Activated B cell treated with CpG ODN at 0.5 μM for 24 hours (primary cell): ENCODE measurements around the gene TGM1. TPM values are rescaled to one million over a fixed set of nuclear protein-coding genes. Genes with fewer than 3 reads are reported as not detected.

Source experiments
- ATAC-seq: fragments of 200-7000 bp; cut with Tn5 transposase; one replicate; pipeline ENCODE4 v1.10.0; 2021; ENCODE audit warnings: low read depth, mild to moderate bottlenecking, moderate library complexity
- CTCF ChIA-PET: fragments of 350-600 bp; sonication (Branson Sonifier 250); formaldehyde crosslinking; loops from one replicate; lab custom pipeline; 2021; ENCODE audit warnings: antibody characterized with exemption; lab: Charles Lee
- POLR2A ChIA-PET: fragments of 350-600 bp; sonication (Branson Sonifier 250); formaldehyde crosslinking; loops from one replicate; lab custom pipeline; 2021; ENCODE audit warnings: antibody characterized with exemption; lab: Charles Lee
- DNase-seq: peaks from one replicate; pipeline ENCODE4 v3.0.0; 2022
- H3K27ac Mint-ChIP-seq: one replicate; pipeline ENCODE4 v1.8.0; 2020; ENCODE audit warnings: mixed read lengths
- H3K27me3 Mint-ChIP-seq: one replicate; pipeline ENCODE4 v1.8.0; 2021; ENCODE audit warnings: mixed read lengths
- H3K36me3 Mint-ChIP-seq: one replicate; pipeline ENCODE4 v1.8.0; 2021; ENCODE audit warnings: low read depth, mixed read lengths
- H3K4me1 Mint-ChIP-seq: one replicate; pipeline ENCODE4 v1.8.0; 2021; ENCODE audit warnings: mixed read lengths
- H3K4me3 Mint-ChIP-seq: one replicate; pipeline ENCODE4 v1.8.0; 2020; ENCODE audit warnings: mild to moderate bottlenecking, mixed read lengths
- H3K9me3 Mint-ChIP-seq: one replicate; pipeline ENCODE4 v1.8.0; 2020; ENCODE audit warnings: mixed read lengths
- CTCF ChIP-seq: fragments of 200-600 bp; IDR thresholded peaks from one replicate; pipeline ENCODE4 v1.8.0; 2022; ENCODE audit warnings: antibody characterized with exemption, mild to moderate bottlenecking
- intact Hi-C: fragments of 100-400 bp; cut with micrococcal nuclease; formaldehyde crosslinking; loops from one replicate; pipeline ENCODE4 v1.15.1; 2024
- total RNA-seq: library from RNA; stranded (reverse); gene quantifications from 2 replicates; pipeline ENCODE4 v1.2.3, GENCODE V29; 2022

Gene TGM1
- total RNA-seq, 1 donor from 2014 or later: 6.5 TPM

- Mint-ChIP-seq H3K9me3 (no peaks in the 10 kb centered on the region), H3K4me1 (peaks cover 43% of the 10 kb centered on the region), H3K27me3 (no peaks in the 10 kb centered on the region), H3K27ac (no peak overlapping the region), H3K4me3 (no peak overlapping the region), H3K36me3 (peaks cover 13% of the 10 kb centered on the region)
- intact Hi-C loops: no loop called here
- no peak for TF ChIP-seq CTCF
- ChIA-PET CTCF (no interaction called here), POLR2A (interaction anchor here (0.7 to 0.9 kb wide), 2 partner anchors 43 to 146 kb away, joined by 3 to 4 read pairs; partner anchors contain the start of gene TINF2)
- ATAC-seq (no peak), DNase-seq (no peak)
Measured at GRCh38 chr14:24285351-24285750, 22.4 kb upstream of the TGM1 start.

GRCh38 chr14:24284501-24285035 is 21.6 kb upstream of the TGM1 start:
- Mint-ChIP-seq H3K9me3 (no peaks in the 10 kb centered on the region), H3K4me3 (no peak overlapping the region), H3K27me3 (no peaks in the 10 kb centered on the region), H3K4me1 (peaks cover 43% of the 10 kb centered on the region), H3K36me3 (peaks cover 6% of the 10 kb centered on the region), H3K27ac (no peak overlapping the region)
- DNase-seq: no peak
- intact Hi-C loops: no loop called here
- no peak for ATAC-seq
- ChIA-PET POLR2A (interaction anchor here (2.3 kb wide), 1 partner anchor 42 kb away, joined by 8 read pairs; the partner anchor contains the start of gene TINF2), CTCF (no interaction called here)
- no peak for TF ChIP-seq CTCF

- POLR2A ChIA-PET: interaction anchor here (2.3 kb wide), 1 partner anchor 41 kb away, joined by 8 read pairs; the partner anchor contains the start of gene TINF2
- Mint-ChIP-seq H3K27ac (no peak overlapping the region), H3K36me3 (peaks cover 2% of the 10 kb centered on the region), H3K4me1 (peaks cover 44% of the 10 kb centered on the region), H3K4me3 (no peak overlapping the region), H3K27me3 (no peaks in the 10 kb centered on the region), H3K9me3 (no peaks in the 10 kb centered on the region)
- TF ChIP-seq CTCF: no peak
- ATAC-seq (no peak), DNase-seq (no peak)
- intact Hi-C loops: no loop called here
- CTCF ChIA-PET: interaction anchor here (0.9 to 5.4 kb wide), 2 partner anchors 12 to 25 kb away, joined by 3 to 31 read pairs; partner anchors contain the start of genes CIDEB, LTB4R, LTB4R2 and RABGGTA
Measured at GRCh38 chr14:24283796-24284460, 21.0 kb upstream of the TGM1 start.

GRCh38 chr14:24282736-24283135 is 19.8 kb upstream of the TGM1 start:
- Mint-ChIP-seq H3K27ac (no peak overlapping the region), H3K36me3 (no peaks in the 10 kb centered on the region), H3K4me1 (peaks cover 52% of the 10 kb centered on the region), H3K27me3 (no peaks in the 10 kb centered on the region), H3K4me3 (no peak overlapping the region), H3K9me3 (no peaks in the 10 kb centered on the region)
- ATAC-seq: no peak
- ChIA-PET POLR2A (interaction anchor here (0.7 to 3.9 kb wide), 5 partner anchors 12 to 148 kb away, joined by 3 to 53 read pairs (median 8); partner anchors contain the start of genes KHNYN, RABGGTA and TINF2), CTCF (interaction anchor here (0.8 to 5.4 kb wide), 5 partner anchors 11 to 27 kb away, joined by 3 to 31 read pairs (median 3); partner anchors contain the start of genes CIDEB, LTB4R, LTB4R2 and RABGGTA)
- intact Hi-C loops: no loop called here
- TF ChIP-seq CTCF: no peak
- no peak for DNase-seq

GRCh38 chr14:24281636-24282035 is 18.7 kb upstream of the TGM1 start:
- peak overlapping the region; percentile 28 for H3K4me3 Mint-ChIP-seq
- ChIA-PET CTCF (interaction anchor here (1.4 to 5.4 kb wide), 4 partner anchors 10 to 52 kb away, joined by 3 to 31 read pairs (median 5); partner anchors contain the start of genes CIDEB, LTB4R, LTB4R2 and RABGGTA), POLR2A (interaction anchor here (0.7 to 5.0 kb wide), 6 partner anchors 9 to 149 kb away, joined by 3 to 80 read pairs (median 30); partner anchors contain the start of genes KHNYN, MDP1, RABGGTA and TINF2)
- no peaks in the 10 kb centered on the region for H3K9me3 Mint-ChIP-seq
- no peak for TF ChIP-seq CTCF
- peak overlapping the region; percentile 78 for H3K27ac Mint-ChIP-seq
- no peaks in the 10 kb centered on the region for H3K36me3 Mint-ChIP-seq
- H3K4me1 Mint-ChIP-seq: peaks cover 60% of the 10 kb centered on the region
- DNase-seq (no peak), ATAC-seq (no peak)
- intact Hi-C loops: no loop called here
- no peaks in the 10 kb centered on the region for H3K27me3 Mint-ChIP-seq
